WERI-Rb-1 (cell line): ENCODE measurements around the gene RIMS4.

Experiments used
- DNase-seq: peaks from one replicate; pipeline ENCODE4 v3.0.0-alpha.2; 2020
- H3K27ac ChIP-seq: fragments of 250-450 bp; sonication (Bioruptor Pico); 2 replicates; pipeline ENCODE4 v1.5.1; 2020; ENCODE audit warnings: mild to moderate bottlenecking, moderate library complexity
- H3K27me3 ChIP-seq: fragments of 250-450 bp; sonication (Bioruptor Pico); 2 replicates; pipeline ENCODE4 v1.5.1; 2021; ENCODE audit warnings: mild to moderate bottlenecking, low read depth, moderate library complexity; ENCODE audit not compliant: insufficient read depth, severe bottlenecking
- H3K36me3 ChIP-seq: fragments of 250-450 bp; sonication (Bioruptor Pico); 2 replicates; pipeline ENCODE4 v1.5.1; 2020; ENCODE audit warnings: mild to moderate bottlenecking, moderate library complexity
- H3K4me3 ChIP-seq: 2 replicates; pipeline ENCODE4 v1.5.1; 2011; ENCODE audit warnings: low read depth, mild to moderate bottlenecking, control low read depth, low read length
- H3K9me3 ChIP-seq: fragments of 250-450 bp; sonication (Bioruptor Pico); 2 replicates; pipeline ENCODE4 v1.5.1; 2021; ENCODE audit warnings: mild to moderate bottlenecking, moderate library complexity; ENCODE audit not compliant: severe bottlenecking
- CTCF ChIP-seq: IDR thresholded peaks from 2 replicates; pipeline ENCODE4 v1.5.1; 2011; ENCODE audit warnings: low read depth, mild to moderate bottlenecking, control low read depth, inconsistent platforms, low read length

RIMS4 gene

GRCh38 chr20:44807684-44808056 lies 2.7 kb downstream of the RIMS4 start:
- no peak overlapping the region for H3K4me3 ChIP-seq
- DNase-seq, result no peak
- no peaks in the 10 kb centered on the region for H3K27me3 ChIP-seq
- no peak for TF ChIP-seq CTCF
- H3K36me3 ChIP-seq, result peaks cover 12% of the 10 kb centered on the region
- no peak overlapping the region for H3K27ac ChIP-seq
- peaks cover 7% of the 10 kb centered on the region for H3K9me3 ChIP-seq

GRCh38 chr20:44807051-44807683 lies 3.2 kb downstream of the RIMS4 start:
- no peak for TF ChIP-seq CTCF
- H3K9me3 ChIP-seq, result peaks cover 4% of the 10 kb centered on the region
- no peak overlapping the region for H3K27ac ChIP-seq
- DNase-seq, result no peak
- H3K27me3 ChIP-seq, result no peaks in the 10 kb centered on the region
- no peak overlapping the region for H3K4me3 ChIP-seq
- H3K36me3 ChIP-seq, result peaks cover 13% of the 10 kb centered on the region

GRCh38 chr20:44805979-44806620 lies 4.2 kb downstream of the RIMS4 start:
- Histone ChIP-seq H3K36me3 (peaks cover 17% of the 10 kb centered on the region), H3K27ac (peak overlapping the region; percentile 26), H3K27me3 (no peaks in the 10 kb centered on the region), H3K4me3 (no peak overlapping the region), H3K9me3 (no peaks in the 10 kb centered on the region)
- peak; percentile 48 for DNase-seq
- TF ChIP-seq CTCF, result no peak

GRCh38 chr20:44805335-44805978 lies 4.9 kb downstream of the RIMS4 start:
- Histone ChIP-seq H3K9me3 (no peaks in the 10 kb centered on the region), H3K27me3 (no peaks in the 10 kb centered on the region), H3K36me3 (peaks cover 17% of the 10 kb centered on the region), H3K27ac (peak overlapping the region; percentile 26; the same call in 1 of the 2 replicates), H3K4me3 (no peak overlapping the region)
- no peak for TF ChIP-seq CTCF
- no peak for DNase-seq

- no peak for TF ChIP-seq CTCF
- no peak for DNase-seq
- H3K36me3 ChIP-seq, result peaks cover 17% of the 10 kb centered on the region
- H3K4me3 ChIP-seq, result no peak overlapping the region
- no peaks in the 10 kb centered on the region for H3K9me3 ChIP-seq
- H3K27me3 ChIP-seq, result no peaks in the 10 kb centered on the region
- H3K27ac ChIP-seq, result no peak overlapping the region
Observed at GRCh38 chr20:44803383-44803941, 6.9 kb downstream of the RIMS4 start.
